GM21360 (cell line): ENCODE measurements around the gene FSTL4.

Source experiments
- ATAC-seq: cut with Tn5 transposase; IDR thresholded peaks from one replicate; pipeline ENCODE4 v1.9.1; 2021; ENCODE audit warnings: mild to moderate bottlenecking, moderate library complexity; ENCODE audit not compliant: unreplicated experiment

Gene FSTL4

GRCh38 chr5:133612249-133612860 lies at the start of gene FSTL4:
Gene FSTL4 (minus strand): TSS chr5:133612541.
- ATAC-seq: no peak

- no peak for ATAC-seq
Observed at GRCh38 chr5:133661389-133661788, 49.0 kb upstream of the FSTL4 start.

GRCh38 chr5:133658327-133658726 lies 46.0 kb upstream of the FSTL4 start:
- ATAC-seq: no peak

- no peak for ATAC-seq
Observed at GRCh38 chr5:133657036-133657435, 44.7 kb upstream of the FSTL4 start.

GRCh38 chr5:133655966-133656365 lies 43.6 kb upstream of the FSTL4 start:
- ATAC-seq: no peak

- ATAC-seq: no peak
Observed at GRCh38 chr5:133653760-133654049, 41.4 kb upstream of the FSTL4 start.

GRCh38 chr5:133652951-133653759 lies 40.8 kb upstream of the FSTL4 start:
- no peak for ATAC-seq

GRCh38 chr5:133644000-133644865 lies 31.9 kb upstream of the FSTL4 start:
- no peak for ATAC-seq

- no peak for ATAC-seq
Observed at GRCh38 chr5:133643365-133643764, 31.0 kb upstream of the FSTL4 start.

- no peak for ATAC-seq
Observed at GRCh38 chr5:133642153-133642722, 29.9 kb upstream of the FSTL4 start.

- ATAC-seq: no peak
Observed at GRCh38 chr5:133641683-133642082, 29.3 kb upstream of the FSTL4 start.

- ATAC-seq: no peak
Observed at GRCh38 chr5:133639850-133640528, 27.6 kb upstream of the FSTL4 start.

GRCh38 chr5:133638436-133638835 lies 26.1 kb upstream of the FSTL4 start:
- ATAC-seq: no peak

- ATAC-seq: no peak
Observed at GRCh38 chr5:133637206-133637605, 24.9 kb upstream of the FSTL4 start.

- ATAC-seq: no peak
Observed at GRCh38 chr5:133635051-133635450, 22.7 kb upstream of the FSTL4 start.

GRCh38 chr5:133627180-133627579 lies 14.8 kb upstream of the FSTL4 start:
- ATAC-seq: no peak

- no peak for ATAC-seq
Observed at GRCh38 chr5:133624316-133624715, 12.0 kb upstream of the FSTL4 start.

GRCh38 chr5:133618141-133618540 lies 5.8 kb upstream of the FSTL4 start:
- no peak for ATAC-seq

GRCh38 chr5:133613743-133614142 lies 1.4 kb upstream of the FSTL4 start:
- ATAC-seq: no peak

GRCh38 chr5:133613184-133613583 lies 843 bp upstream of the FSTL4 start:
- no peak for ATAC-seq
